Stimulated activated CD4-positive, alpha-beta T cell treated with anti-CD3 and anti-CD28 coated beads, Interleukin-12 subunit alpha, Interleukin-12 subunit beta, amount 100 ng/mL, for 24 hours (primary cell): ENCODE results near the gene IGFN1.

ENCODE experiments used
- DNase-seq, 2 experiments: peaks; one replicate each; pipeline ENCODE4 v3.0.0-alpha.2; 2020; ENCODE audit warnings: low read depth in 2 of 2

IGFN1 gene

DNA sequence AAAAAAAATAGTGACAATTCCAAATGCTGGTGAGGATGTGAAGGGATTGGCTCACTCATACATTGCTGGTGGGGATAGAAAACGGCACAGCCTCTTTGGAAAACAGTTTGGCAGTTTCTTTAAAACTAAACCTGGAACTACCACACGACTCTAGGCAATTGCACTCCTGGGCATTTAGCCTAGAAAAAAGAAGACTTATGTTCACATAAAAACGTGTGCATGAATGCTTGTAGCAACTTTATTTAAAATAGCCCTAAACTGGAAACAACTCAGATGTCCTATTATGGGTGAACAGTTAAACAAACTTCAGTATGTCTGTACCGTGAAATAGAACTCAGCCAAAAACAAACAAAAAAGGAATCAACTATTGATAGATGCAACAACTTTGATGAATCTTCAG lies 26.9 kb upstream of the IGFN1 start:
- DNase-seq: no peak

DNA sequence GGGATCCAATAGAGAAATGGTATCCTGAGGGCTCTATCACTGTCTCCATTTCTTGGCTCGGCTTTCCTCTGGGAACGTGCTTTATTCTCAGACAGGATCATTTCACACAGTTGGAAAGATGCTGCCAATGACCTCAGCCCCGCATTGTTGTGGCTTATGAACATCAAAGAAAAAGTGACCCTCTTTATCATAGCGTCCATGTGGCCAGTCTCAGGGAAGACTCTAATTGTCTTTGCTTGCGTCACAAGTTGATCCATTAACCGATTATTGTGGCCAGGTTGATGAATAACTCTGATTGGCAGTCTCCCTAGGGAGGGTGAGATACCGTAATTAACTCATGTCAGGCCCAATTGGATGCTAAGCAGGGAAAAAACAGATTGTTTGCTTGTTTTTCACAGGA lies 26.0 kb upstream of the IGFN1 start:
- no peak for DNase-seq

DNA sequence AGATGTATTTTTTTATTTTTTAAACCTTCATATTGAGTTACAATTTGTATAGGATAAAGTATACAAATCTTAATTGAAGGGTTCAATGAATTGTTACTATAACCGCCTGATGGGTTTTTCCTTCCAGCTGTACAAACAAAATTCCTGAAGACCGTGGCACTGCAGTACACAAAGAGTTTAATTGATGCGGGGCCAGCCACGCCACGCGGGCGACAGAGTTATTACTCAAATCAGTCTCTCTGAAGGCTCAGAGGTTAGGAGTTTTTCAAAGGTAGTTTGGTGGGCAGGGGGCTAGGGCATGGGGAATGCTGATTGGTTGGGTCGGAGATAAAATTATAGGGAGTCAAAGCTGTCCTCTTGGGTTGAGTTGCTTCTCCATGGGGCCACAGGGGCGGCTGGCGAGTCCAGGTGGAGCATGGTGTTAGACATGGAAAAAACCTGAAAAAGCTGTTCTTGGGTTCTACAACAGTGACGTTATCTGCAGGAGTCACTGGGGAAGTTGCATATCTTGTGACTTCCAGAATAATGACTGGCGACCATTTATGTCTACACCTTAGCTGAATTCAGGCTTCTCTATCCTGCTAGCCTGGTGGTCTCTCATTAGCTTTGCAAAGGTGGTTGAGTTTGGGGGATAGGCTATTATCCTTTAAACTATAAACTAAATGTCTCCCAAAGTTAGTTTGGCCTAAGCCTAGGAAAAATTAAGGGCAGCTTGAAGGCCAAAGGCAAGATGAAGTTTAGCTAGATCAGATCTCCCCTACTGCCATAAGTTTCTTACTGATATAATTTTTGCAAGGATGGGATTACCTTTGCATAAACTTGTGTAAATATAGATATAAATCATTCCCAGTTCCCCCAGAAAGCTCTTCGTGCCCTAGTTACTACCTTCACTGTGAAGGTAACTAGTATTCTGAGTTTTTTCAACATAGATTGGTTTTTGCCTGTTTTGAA lies 23.3 kb upstream of the IGFN1 start:
- DNase-seq: no peak

DNA sequence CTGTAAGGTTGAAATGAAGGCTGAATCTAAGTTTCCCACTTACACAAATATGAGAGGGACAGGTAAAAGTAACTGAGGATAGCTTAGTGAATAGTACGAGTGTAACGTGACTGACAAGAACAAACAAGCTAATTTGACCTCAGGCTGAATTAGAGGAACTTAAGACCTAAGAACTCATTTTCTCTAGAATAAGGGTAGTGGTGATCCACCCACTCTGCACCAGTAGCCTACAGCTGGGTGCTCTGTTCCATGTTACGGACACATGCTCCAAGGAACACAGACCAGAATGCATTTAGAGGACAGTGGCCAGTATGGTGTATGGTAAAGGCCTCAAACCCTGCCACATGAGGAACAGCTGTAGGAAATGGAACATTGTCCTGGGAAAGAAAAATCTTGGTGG lies 21.4 kb upstream of the IGFN1 start:
- no peak for DNase-seq

DNA sequence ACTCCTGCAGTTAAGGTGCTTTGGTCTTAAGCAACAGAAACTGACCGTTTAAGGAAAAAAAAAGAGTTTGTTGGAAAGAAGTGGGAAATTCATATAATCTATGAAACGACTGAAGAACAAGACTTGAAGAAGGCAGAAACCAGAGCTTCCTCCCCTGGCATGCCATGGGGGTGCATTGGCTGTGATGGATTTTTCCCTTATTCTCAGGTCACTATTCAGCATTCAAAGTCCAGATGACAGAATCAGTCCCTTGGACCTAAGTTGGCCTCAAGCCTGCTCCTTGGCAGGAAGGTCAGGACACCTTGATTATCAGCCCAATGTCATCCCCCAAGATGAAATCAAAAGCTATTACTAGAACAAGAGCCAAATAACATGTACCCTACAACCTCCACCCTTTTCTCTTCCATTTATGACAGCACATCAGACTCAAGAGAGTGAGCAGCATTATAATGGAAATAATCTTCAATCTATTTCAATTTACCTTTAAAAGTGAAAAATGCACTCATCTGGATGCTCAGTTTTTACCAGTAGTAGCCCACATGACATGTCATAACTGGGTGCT lies 20.6 kb upstream of the IGFN1 start:
- no peak for DNase-seq

DNA sequence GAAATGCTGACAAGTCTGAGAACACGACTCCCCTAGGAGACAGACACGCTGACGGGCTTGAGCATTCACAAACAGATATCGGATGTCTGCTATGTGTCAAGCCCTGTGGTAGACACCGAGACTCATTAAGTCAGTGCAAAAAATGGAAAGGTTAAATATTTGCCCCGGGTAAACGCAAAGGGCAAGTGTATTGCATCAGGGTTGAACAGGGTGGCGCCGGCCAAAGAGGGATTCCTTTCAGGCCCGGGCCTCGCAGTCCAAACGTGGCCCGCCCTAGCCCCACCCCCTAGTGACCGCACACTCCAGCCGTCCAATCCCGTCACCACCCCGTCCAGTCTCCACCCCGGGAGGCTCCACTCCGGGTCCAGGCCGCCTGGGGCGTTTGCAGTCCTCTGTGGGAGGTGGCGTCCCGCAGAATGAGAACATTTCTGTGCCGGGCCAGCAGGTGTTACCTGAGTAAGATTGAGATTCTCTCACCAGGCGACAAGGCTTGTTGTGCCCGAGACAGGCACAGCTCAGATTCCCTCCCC lies 20.0 kb upstream of the IGFN1 start:
- DNase-seq: peak; percentile 50 to 80

DNA sequence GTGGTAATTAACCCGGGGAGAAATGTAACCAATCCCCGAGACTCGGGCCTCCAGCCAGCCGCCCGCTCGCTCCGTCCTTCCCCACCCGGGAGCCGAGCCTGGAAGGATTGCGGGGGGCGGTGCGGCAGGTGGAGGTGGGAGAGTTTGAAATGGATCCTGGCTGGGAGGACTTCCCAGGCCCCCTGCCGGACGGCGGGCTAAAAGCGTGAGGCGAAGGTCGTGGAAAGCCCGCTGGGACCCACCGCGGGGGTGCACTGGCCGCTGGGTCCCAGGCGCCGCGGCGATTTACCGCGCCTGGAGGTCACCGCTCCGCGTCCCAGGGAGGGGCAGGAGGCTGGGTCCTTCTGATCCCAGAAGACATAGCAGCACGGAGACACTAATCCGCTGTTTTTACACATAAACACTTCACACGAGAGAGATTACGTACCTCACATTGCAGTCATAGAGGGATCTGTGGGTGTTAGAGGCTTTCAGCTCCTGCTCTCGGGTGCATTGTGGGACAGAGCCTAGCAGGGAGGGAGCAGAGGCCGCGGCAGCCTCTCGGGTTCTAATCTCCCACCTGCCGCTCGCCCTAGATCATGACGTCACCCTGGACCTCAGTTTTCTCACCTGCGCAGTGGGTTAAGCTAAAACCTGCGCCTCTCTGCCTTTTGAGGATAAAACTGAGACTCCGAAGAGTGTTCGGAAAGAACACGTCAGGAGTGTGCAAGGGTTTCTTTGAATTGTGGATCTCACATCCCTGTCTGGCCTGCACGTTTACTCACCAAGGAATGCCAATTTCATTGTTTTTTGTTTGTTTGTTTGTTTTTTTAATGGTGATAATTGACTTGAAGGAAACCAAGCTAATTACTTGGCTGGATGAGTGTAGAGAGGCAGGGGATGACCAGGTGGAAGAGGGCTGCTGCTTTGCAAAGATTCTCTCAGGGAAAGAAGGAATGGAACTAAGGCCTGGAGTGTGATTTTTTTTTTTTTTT lies 19.3 kb upstream of the IGFN1 start:
- DNase-seq: peak; percentile 30 to 47

DNA sequence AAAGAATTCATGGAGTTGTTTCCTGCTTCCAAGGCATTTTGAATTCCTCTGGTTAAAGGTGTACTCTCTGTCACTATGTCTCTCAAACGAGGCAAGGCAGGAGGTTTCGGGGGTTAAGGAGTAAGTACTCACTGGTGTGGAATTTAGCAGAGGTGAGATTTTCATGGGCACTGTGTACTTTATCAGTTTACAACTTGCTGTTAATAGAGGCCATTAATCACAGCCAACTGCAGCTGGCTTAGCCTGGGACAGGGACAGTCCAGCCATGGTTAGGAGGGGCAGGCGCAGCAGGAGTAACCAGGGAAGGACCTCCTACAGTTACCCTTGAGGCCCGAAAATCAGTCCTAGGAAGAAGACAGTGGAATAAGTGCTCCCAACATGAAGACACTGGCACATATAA lies 18.3 kb upstream of the IGFN1 start:
- DNase-seq: no peak

DNA sequence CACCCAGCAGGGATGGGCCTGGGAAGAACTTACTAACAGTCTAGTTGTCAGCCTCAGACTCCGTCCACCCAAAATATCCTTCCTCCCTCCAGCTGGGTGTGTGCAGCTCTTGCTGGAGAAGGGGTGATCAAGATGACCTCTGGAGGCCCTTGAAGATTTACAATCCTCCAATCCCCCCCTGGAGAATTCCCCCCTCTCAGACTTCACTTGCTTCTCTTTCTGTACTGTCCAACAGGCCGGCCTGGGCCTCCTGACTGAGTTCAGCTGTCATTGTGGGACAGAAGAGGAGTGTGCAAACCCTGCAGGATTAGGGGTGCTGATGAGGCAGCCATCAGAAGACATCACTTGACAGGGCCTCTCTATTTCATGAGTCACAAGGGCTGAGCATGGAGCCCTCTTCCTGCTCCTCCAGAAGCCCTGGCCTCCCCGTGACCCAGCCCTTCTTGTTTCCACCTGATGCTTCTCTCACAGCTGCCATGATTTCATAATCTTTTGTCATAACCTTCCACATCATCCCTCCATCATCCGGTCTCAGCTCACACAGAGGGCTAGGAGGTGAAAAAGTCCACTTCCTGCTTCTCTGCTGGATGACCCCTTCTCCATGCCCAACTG lies 17.5 kb upstream of the IGFN1 start:
- no peak for DNase-seq

DNA sequence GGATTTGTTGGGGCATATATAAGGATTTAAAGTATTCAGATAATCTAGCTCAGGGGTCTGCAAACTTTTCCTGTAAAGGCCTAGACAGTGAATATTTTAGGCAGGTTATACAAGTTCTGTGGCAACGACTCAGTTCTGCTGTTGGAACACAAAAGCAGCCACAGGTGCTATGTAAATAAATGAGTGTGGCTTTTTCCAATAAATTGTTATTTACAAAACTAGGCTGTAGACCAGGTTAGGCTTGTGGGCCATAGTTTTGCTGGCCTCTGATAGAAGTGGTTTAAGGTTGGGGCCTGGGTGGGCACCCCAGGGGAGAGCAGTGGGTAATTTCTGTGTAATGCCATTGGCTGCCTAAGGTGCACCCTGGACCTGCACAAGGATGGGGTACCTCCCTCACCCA lies 16.9 kb upstream of the IGFN1 start:
- DNase-seq: no peak

DNA sequence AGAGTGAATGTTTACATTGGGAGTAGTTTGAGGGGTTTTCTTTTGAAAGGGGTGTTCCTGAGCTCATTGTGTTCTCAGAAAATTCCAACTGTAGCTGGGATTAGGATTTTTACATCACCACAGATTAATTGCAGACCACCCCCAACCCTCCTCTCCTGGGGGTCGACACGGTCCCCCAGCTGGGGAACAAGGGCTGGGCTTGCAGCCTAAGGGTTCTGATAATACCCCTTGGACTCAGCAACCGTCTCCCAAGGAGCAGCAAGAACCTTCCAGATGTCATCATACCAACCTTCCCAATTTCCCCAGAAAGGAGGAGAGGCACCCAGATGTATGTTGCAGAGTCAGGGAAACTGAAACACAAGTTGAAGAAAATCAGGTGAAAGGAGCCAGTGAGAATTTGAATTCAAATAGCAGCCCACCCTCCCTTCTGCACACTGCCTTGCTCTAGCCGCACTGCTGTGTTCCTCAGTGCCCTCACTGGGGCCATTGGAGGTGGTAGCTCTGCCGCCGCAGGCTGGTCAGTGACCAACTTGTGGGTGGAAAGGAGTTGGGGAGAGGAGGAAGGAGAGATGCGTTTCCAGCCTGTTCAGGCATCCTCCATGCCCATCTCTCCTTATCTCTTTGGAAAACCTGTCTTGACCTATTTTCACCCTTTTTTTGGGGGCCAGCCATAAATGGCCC lies 14.7 kb upstream of the IGFN1 start:
- no peak for DNase-seq

DNA sequence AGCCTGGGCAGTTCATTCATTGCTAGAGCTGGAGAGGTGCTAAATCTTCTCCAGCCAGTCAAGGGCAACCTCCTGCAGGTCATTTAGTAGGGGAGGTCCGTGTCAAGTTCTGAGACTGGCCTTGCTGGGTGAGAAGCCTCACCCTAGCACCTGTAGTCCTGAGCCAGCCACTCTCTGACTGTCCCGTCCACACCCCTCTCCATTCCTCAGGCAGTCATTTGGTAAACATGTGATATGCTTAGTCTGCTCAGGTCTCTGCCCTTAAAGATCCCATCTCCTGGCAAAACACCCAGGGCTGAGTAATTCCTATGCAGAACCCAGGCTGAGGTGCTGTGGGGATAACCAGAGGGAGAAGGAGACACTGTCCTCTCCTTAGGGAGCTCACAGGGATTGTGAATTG lies 13.7 kb upstream of the IGFN1 start:
- DNase-seq: no peak

DNA sequence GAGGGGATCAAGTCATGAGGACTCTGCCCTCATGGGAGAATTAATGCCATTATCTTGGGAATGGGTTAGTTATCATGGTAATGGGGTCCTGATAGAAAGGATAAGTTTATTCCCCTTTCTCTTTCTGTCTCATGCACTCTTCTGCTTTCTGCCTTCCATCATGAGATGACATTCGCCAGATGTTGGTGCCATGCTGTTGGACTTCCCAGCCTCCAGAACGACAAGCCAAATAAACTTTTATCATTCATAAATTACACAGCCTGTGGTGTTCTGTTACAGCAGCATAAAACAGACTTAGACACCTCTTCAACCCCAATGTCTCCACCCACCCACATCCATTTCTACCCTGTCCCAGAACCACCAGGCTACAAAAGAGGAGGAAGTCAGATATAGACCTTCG lies 11.9 kb upstream of the IGFN1 start:
- no peak for DNase-seq

DNA sequence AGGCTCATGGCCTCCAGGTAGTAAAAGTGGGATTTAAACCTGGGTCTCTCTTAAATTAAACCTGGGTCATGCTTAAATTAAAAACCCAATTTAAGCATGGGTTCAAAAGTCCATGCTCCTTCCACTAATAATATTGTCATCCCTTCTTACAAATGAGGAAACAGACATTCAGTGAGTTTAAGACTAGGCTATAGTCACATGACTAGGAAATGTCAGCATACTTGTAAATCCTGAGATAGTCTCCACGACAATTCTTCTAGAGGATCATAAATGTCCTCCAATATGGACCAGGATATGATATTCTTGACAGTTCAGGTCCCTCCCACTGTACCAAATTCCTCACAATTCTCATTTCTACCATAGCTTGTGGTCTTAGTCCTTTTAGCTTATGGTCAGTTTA lies 10.5 kb upstream of the IGFN1 start:
- no peak for DNase-seq

DNA sequence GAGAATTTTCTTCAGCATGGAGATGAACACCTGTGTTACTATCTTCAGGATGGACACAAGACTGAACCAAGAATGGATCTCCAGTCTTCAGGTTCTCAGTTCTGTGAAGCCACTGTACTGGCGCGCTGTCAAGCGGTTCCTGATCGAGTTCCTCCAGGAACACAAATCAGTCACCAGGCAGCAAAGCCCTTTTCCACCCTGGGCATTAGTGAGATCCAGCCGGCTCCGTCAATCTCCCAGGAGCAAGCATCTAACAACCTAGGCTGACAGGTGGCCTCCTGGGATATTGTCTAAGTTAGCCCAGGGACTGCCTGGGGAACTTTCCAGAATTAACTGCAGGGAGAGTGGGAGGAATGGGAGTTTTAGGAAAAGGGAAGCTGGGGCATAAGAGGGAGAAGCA lies 9.7 kb upstream of the IGFN1 start:
- no peak for DNase-seq

DNA sequence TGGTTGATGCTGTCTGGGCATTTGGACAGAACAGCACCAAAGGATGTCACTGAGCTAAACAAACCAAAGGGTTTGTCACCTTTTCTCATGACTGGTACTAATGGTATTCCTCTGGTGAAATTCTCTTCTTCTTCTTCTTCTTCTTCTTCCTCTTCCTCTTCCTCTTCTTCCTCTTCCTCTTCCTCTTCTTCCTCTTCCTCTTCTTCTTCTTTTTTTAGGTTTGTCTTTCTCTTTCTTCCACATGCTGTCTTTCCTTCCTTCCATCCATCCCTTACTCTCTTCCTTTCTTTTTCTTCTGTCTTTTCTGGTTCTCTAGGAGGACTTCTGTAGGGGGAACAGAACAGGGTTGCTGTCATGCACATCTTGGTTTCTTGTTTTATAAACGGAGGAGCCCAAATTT lies 9.3 kb upstream of the IGFN1 start:
- no peak for DNase-seq

DNA sequence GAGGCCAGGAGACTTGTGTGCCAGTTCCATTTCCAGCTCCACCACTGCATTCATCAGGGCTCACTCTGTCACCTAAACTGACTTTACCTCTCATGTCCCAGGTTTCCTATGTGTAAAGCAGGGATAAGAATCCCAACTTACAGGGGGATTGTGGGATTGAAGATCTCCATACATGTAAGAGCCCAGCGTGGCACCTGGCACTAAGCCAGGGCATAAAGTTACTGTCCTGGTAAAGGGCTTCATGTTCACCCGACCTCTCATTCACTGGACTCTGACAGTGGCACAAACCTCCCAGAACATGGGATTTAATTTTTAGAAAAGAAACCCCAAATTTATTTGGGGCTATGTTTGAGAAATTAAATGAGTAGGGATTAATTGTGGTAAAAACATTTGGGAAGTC lies 8.9 kb upstream of the IGFN1 start:
- DNase-seq: no peak

DNA sequence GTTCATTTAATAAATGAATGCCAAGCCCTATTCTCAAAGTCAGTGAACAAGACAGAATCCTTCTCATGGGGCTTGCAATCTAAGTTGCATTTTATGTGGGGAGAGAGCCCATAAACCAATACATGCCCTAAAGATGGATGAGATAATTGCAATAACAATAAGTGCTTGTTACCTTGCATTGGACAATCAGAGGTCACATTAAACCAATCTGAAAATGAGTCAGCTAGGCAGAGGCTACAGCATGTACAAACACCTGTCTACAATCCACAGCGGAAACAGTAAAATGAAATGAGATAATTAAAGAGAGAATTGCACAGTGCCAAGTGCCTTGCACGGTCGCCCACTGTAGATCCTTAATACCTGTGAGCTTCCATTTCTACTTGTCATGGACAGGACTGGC lies 7.4 kb upstream of the IGFN1 start:
- no peak for DNase-seq

DNA sequence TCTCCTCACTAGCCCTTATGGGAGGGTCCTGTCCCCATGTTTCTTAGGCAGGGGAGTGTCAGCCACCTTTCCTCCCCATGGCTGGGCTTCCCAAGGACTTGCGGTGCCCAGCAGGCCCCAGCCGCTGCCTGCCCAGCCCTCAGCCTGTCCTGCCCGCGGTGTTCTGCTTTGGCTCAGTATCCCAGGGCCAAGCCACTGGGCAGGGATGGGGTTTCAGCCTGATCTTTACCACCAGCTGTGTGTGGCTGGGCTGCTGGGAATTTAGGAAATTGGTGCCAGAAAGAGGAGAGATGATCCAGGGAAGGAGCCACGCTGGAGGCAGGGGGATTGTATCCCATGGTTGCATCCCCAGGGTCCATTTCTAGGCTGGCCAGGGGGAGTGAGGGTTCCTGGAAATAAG lies 6.9 kb upstream of the IGFN1 start:
- DNase-seq: no peak

DNA sequence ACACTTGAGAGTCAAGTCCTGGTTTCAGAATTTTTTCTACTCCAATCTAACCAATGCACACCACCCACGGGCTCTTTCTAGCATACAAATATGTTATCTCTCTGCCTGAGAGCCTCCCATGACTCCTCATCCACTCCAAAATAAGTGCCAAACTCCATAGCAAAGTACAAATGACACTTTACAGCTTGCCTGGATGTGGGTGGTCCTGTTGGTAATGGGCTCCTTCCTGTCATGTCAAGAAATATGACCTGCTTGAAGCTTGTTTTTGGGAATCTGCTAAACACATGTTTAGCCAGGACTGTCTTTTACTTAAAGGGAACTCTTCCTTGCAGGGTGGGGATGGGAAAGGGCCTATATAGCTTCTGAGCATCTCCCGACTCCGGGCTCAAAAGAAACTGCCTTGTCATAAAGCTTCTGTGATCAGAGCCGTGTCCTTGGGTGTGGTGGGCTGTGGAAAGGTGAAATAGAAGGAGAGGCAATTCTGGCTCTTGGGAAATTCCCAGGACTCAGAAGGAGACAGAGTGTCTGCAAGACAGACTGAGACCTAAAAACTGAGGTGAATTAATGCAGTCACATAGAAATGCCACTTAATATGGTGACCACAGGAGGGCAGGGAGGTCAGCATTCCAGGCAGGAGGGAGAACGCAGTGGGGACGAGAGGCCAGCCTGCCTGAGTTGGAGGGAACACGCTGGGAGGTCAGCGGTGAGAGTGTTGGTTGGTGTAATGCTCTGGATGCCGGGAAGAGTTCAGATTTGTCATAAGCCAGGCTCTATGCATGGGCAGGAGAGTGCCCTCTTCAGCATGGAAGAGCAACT lies 6.1 kb upstream of the IGFN1 start:
- no peak for DNase-seq
